ENCODE data around the gene GPR78.

DNA sequence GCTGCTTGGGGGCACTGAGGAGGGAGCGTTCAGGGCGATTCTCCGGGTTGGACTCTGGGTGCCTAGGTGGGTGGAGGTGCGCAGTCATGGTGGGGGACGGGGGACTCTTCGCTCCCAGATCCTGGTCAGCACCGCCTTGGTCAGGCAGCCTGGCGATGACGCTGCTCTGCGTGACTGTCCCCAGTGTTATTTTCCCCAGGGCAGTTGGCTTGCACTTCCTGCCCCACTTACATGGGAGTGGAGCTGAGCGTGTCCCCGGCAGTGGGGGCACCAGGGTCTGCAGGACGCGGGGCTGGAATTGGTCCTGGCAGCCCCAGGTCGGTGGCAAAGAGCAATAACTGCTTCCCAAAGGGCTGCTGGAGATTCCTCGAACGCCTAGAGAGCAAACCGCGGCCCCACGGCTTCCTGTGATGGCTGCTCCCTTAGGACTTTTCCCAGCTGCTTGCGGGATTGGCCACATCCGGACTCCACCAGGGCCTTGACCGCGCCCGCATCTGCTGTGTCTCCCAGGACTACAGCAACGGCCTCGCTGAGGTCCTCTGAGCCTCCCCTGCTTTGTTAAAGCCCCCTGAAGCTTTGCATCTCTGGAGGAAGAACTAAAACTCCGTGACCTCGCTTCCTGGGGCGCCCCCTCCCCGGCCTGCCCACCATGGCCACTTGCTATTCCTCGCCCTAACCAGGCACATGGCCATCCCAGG, 35.3 kb upstream of the GPR78 start:
- TF ChIP-seq ARNT (IDR thresholded peaks at IDR 0.05) (no peak), NFRKB (IDR thresholded peaks at IDR 0.05) (no peak), FOXA1 (IDR thresholded peaks at IDR 0.05) (no peak), FOXM1 (IDR thresholded peaks at IDR 0.05; ENCODE audit: borderline replicate concordance) (no peak), SP1 (IDR thresholded peaks at IDR 0.05) (no peak), L3MBTL2 (conservative IDR thresholded peaks at IDR 0.05) (no peak), FOXK2 (IDR thresholded peaks at IDR 0.05) (no peak), TARDBP (IDR thresholded peaks at IDR 0.05) (no peak), SUZ12 (IDR thresholded peaks at IDR 0.05) (no peak), CTBP1 (IDR thresholded peaks at IDR 0.05; ENCODE audit: borderline replicate concordance) (no peak)
